Measurements from ENCODE around the gene ITFG2.

DNA sequence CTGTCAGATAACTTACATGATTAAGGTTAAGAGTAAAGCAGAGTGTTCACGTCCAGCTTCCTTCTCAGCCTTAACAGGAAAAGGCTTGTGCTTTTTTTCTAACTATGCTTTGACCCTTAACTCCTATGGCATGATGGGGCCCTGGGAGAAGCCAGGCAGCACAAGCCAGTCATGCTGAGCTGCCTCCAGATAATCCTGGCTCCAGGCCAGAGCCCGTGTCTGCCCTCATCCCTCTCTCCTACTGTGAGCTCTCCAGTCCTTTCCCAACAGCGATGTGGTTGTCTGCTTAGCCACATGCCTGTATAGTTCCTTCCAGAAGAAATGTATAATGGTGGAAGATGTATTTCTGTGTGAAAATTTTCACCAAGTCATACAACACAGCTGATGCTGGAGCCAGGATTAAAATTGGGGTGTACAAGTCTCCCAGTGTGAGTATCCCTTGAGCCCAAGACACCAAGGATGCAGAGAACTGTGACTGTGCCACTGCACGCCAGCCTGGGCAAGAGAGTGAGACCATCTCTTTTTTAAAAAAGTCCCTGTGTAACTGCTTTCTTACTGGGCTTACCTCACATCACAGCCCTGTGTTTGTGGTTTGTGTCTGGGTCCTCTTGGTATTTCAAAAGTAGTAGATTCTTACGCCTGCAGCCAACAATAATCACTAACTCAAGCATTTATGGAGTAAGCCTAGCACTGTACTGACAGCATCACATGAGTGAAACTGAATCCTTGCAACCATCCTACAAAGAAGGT lies 7.9 kb upstream of the ITFG2 start:
- no peak for TF ChIP-seq EZH2phosphoT487 (IDR thresholded peaks at IDR 0.05; ENCODE audit: insufficient read depth, low read depth)
- no peak for TF ChIP-seq EZH2 (IDR thresholded peaks at IDR 0.05; ENCODE audit: insufficient read depth, poor library complexity, severe bottlenecking)

Measured in GM23248 (cell line).